ENCODE data around the gene ASIC2. TPM values are rescaled to one million over a fixed set of nuclear protein-coding genes. Genes with fewer than 3 reads are reported as not detected.

ASIC2 gene
- total RNA-seq, 3 donors from 2014 or later: 0.84 to 4.6 (median 0.98) TPM

DNA sequence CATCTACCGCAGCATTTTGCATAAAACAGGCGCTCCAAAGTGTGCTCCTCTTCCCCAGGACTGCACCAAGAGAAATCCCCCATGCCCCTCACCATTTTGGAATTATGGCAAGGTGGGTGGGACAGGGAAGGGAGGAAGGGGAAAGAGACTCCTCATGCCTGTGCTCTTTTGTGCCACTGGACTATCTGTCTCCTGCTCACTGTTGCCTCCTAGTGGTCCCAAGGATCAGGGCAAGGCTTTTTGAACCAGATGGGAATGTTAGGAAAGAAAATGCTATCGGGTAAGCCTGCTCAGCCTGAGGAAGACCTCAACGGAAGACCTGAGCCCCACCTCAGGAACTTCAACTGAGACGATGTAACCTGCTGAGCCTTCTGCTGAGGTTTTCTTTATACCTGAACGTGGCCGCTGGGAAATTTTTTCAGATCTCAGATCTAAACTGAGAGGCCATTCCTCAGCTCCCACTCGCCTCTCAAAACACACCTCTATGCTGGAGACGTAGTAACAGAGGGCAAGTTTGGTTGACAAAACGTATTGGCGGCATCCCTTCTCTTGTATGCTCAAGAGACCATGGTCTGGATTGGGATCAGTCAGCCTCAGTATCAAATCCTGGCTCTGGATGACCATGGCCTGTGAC lies 243.2 kb downstream of the ASIC2 start:
- peak; percentile 80 for ATAC-seq
- TF ChIP-seq, protein P1, sequence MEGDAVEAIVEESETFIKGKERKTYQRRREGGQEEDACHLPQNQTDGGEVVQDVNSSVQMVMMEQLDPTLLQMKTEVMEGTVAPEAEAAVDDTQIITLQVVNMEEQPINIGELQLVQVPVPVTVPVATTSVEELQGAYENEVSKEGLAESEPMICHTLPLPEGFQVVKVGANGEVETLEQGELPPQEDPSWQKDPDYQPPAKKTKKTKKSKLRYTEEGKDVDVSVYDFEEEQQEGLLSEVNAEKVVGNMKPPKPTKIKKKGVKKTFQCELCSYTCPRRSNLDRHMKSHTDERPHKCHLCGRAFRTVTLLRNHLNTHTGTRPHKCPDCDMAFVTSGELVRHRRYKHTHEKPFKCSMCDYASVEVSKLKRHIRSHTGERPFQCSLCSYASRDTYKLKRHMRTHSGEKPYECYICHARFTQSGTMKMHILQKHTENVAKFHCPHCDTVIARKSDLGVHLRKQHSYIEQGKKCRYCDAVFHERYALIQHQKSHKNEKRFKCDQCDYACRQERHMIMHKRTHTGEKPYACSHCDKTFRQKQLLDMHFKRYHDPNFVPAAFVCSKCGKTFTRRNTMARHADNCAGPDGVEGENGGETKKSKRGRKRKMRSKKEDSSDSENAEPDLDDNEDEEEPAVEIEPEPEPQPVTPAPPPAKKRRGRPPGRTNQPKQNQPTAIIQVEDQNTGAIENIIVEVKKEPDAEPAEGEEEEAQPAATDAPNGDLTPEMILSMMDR (IDR thresholded peaks at IDR 0.05): peak; percentile 64

DNA sequence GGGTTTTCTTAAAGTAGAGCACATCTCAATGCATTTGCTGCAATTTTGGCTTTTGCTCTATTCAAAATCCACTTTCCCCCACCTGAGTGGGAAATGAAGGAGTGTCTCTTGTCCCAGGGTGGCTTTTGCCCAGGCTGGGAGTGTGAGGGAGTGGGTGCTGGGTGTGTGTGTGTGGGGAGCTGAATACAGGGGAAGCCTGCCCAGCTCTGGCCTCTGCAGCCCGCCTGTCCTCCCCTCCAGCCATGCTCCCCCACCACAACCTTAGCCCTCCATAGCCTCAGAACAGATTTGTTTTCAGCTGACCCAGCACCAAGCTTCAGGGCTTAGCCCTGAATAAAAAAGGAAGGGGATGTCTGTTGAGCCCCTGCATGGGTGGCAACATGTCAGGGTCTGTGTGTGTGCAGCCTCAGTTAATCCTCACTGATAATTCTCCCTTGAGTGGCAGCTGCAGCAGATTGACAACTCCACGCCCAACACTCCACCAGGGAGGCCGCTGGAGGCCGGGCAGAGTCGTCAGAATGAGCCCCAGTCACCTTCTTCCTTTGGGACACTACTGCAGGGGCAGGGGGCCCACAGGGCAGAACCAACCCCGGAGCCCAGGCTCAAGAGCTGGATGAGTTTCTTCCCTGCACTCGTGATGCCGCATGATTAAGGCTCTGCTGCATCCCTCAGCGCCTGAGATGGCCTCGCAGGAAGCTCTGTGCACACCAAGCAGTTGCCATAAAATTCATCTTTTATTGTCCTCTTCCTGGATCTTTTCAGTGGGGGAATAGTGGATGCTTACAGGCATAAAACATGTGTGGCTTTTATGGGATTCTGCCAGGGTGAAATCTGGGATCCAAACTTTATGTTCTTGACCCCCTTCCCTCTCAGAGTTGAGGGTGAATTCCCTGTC lies 246.5 kb downstream of the ASIC2 start:
- ATAC-seq (peak; percentile 19), DNase-seq (no peak)
- intact Hi-C loops (cut with DNase I, micrococcal nuclease): no loop called here
- H3K4me3 ChIP-seq: no peak overlapping the region
- no peaks in the 10 kb centered on the region for H3K9me3 ChIP-seq
- H3K4me1 ChIP-seq (ENCODE audit: low read depth): no peaks in the 10 kb centered on the region
- TF ChIP-seq, protein P1 (IDR thresholded peaks at IDR 0.05): no peak
- no peaks in the 10 kb centered on the region for H3K36me3 ChIP-seq (ENCODE audit: low read depth)

More for the DNA sequence above, 243.2 kb downstream of the ASIC2 start:
- Histone ChIP-seq H3K9me3 (no peaks in the 10 kb centered on the region), H3K4me3 (no peak overlapping the region), H3K4me1 (ENCODE audit: low read depth) (no peaks in the 10 kb centered on the region), H3K36me3 (ENCODE audit: low read depth) (no peaks in the 10 kb centered on the region)
- peak in 2 of 3 donors; percentile 45 to 85 for DNase-seq
- intact Hi-C loops (cut with DNase I, micrococcal nuclease): no loop called here

DNA sequence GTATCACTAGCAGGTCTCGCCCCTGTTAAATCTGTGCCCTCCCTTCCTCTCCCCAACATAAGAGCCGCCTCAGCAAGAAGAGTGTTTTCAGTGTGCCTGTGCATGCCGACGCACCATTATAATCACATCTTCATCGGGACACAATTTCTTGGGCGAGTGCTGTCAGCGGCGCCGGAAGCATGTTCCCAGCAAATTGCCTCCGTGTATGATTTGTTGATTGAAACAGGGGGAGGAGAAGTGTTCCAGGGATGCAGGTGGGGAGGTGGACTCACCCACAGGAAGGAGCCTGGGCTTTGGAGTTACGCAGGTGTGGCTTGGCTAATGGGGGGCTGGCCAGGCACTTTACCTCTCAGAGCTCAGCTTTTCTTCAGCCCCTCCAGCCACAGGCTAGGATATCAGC lies 247.9 kb downstream of the ASIC2 start:
- TF ChIP-seq, protein P1 (IDR thresholded peaks at IDR 0.05): no peak
- Histone ChIP-seq H3K4me3 (no peak overlapping the region), H3K36me3 (ENCODE audit: low read depth) (no peaks in the 10 kb centered on the region), H3K4me1 (ENCODE audit: low read depth) (no peaks in the 10 kb centered on the region), H3K9me3 (no peaks in the 10 kb centered on the region)
- ATAC-seq: no peak
- intact Hi-C loops (cut with DNase I, micrococcal nuclease): no loop called here
- no peak for DNase-seq

DNA sequence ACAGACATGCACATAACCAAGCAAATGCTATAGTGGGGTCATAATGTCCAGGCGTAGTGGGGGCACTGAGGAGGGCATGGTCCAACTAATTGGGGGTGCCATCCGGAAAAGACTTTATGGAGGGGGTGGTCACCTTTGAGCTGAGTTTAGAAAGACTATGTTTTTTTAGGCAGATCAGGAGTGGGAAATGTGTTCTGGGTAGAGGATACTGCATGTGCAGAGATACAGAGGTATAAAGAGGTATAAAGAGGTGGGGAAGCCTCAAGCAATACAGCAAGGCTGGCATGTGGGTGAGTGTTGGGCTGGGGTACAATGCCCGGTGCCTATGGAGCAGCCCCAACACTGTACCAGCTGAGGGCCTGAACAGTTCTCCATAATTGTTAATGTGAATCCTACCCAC lies 248.3 kb downstream of the ASIC2 start:
- H3K4me1 ChIP-seq (ENCODE audit: low read depth): no peaks in the 10 kb centered on the region
- no peaks in the 10 kb centered on the region for H3K9me3 ChIP-seq
- TF ChIP-seq, protein P1 (IDR thresholded peaks at IDR 0.05): no peak
- intact Hi-C loops (cut with DNase I, micrococcal nuclease): no loop called here
- no peaks in the 10 kb centered on the region for H3K36me3 ChIP-seq (ENCODE audit: low read depth)
- no peak overlapping the region for H3K4me3 ChIP-seq
- DNase-seq: no peak
- ATAC-seq: no peak

DNA sequence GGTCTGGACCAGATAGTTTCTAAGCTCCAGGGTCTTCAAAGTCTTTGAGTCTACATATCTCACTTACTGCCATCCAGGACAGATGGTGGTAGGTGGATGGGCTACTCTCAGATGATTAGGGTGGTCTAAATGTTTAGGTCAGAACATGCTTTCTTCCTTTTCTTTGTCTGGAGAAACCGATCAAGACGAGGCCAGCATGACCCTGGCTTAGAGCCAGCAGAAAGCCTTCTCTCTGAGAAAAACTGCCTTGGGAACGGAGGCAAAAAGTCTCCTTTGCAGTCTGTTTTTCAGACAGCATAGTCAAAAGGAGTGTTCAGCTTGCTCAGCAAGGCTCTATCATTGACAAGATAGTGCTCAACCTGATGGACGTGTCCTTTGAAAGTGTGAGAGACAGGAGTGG lies 252.6 kb downstream of the ASIC2 start:
- H3K4me1 ChIP-seq (ENCODE audit: low read depth): no peaks in the 10 kb centered on the region
- H3K9me3 ChIP-seq: no peaks in the 10 kb centered on the region
- TF ChIP-seq, protein P1 (IDR thresholded peaks at IDR 0.05): no peak
- H3K4me3 ChIP-seq: no peak overlapping the region
- no peak for DNase-seq
- no peaks in the 10 kb centered on the region for H3K36me3 ChIP-seq (ENCODE audit: low read depth)
- intact Hi-C loops (cut with DNase I, micrococcal nuclease): no loop called here
- ATAC-seq: no peak

All from mucosa of descending colon (tissue), 3 donors.